Measurements from ENCODE around the gene CDKAL1. TPM values are rescaled to one million over a fixed set of nuclear protein-coding genes. Genes with fewer than 3 reads are reported as not detected.

The CDKAL1 gene
- total RNA-seq, 1 experiment from 2014 or later: 13.8 TPM

DNA sequence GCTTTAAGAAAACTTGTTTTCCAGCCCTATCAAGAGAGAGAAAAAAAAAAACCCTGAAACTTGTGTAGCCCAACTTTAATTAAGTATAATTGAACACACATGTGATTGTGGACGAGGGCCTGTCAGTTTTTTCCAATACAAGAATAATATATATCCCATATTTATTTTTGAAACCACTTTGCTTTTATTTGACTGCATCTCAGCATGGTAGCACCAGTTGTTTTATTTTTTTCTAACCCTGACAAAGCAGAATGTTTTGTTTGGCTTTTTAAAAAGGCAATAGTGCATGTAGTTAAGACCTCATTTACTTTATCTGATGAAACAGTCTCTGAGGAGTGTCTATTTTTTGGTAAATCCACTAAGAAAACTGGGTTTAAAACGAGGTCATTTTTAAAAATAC lies 257.7 kb downstream of the CDKAL1 start:
- ATAC-seq (no peak), DNase-seq (no peak)
- Histone ChIP-seq H3K27me3 (ENCODE audit: low read length) (no peaks in the 10 kb centered on the region), H3K9me2 (replicated peaks; ENCODE audit: low read length) (no peaks in the 10 kb centered on the region), H4K20me1 (ENCODE audit: low read length) (no peaks in the 10 kb centered on the region), H3K27ac (ENCODE audit: low read length) (no peak overlapping the region), H3K9me3 (ENCODE audit: low read length) (no peaks in the 10 kb centered on the region), H3K4me3 (ENCODE audit: low read length) (no peak overlapping the region), H3K4me2 (ENCODE audit: low read length) (no peak overlapping the region), H3K9ac (ENCODE audit: low read length) (no peak overlapping the region), H3K79me2 (ENCODE audit: low read length) (no peaks in the 10 kb centered on the region), H3F3A (ENCODE audit: low read length, unreplicated experiment) (no peaks in the 10 kb centered on the region), H2AFZ (ENCODE audit: low read length) (no peak overlapping the region), H3K36me3 (ENCODE audit: low read depth, low read length) (no peaks in the 10 kb centered on the region), H3K4me1 (ENCODE audit: insufficient read depth, low read length) (no peaks in the 10 kb centered on the region)
- intact Hi-C loops (cut with micrococcal nuclease): no loop called here
- TF ChIP-seq EZH2phosphoT487 (IDR thresholded peaks at IDR 0.05; ENCODE audit: borderline replicate concordance, low read length) (no peak), EZH2 (IDR thresholded peaks at IDR 0.05; ENCODE audit: low read length, unreplicated experiment) (no peak)
- TF ChIP-seq, protein P1, sequence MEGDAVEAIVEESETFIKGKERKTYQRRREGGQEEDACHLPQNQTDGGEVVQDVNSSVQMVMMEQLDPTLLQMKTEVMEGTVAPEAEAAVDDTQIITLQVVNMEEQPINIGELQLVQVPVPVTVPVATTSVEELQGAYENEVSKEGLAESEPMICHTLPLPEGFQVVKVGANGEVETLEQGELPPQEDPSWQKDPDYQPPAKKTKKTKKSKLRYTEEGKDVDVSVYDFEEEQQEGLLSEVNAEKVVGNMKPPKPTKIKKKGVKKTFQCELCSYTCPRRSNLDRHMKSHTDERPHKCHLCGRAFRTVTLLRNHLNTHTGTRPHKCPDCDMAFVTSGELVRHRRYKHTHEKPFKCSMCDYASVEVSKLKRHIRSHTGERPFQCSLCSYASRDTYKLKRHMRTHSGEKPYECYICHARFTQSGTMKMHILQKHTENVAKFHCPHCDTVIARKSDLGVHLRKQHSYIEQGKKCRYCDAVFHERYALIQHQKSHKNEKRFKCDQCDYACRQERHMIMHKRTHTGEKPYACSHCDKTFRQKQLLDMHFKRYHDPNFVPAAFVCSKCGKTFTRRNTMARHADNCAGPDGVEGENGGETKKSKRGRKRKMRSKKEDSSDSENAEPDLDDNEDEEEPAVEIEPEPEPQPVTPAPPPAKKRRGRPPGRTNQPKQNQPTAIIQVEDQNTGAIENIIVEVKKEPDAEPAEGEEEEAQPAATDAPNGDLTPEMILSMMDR (conservative IDR thresholded peaks at IDR 0.05; ENCODE audit: low read depth, low read length): no peak
- ChIA-PET POLR2A (ENCODE audit: unreplicated experiment) (no interaction called here), CTCF (no interaction called here)
- BruUV-seq (replicated peaks): no TSS peak

DNA sequence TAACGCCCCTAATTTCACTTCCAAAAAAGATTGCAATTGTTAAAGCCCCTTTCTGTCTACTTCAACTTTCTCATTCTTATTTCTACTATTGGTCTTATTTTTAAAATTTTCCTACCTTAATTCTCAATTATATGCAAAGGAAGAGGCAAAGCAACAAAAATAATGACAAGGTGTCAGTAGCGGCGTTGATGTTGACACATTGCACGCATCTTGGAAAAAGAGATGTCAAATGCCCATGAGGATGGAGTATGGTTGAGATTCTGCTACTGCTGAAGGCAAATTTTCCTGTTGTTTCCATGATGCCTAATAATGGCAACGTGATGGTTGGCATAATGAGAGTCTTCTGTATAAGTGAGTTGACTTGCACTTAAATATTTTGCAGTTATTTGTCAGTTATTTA lies 258.9 kb downstream of the CDKAL1 start:
- DNase-seq (no peak), ATAC-seq (no peak)
- TF ChIP-seq EZH2 (IDR thresholded peaks at IDR 0.05; ENCODE audit: low read length, unreplicated experiment) (no peak), EZH2phosphoT487 (IDR thresholded peaks at IDR 0.05; ENCODE audit: borderline replicate concordance, low read length) (no peak)
- TF ChIP-seq, protein P1 (conservative IDR thresholded peaks at IDR 0.05; ENCODE audit: low read depth, low read length): no peak
- Histone ChIP-seq H2AFZ (ENCODE audit: low read length) (no peak overlapping the region), H3K4me3 (ENCODE audit: low read length) (no peak overlapping the region), H3K27ac (ENCODE audit: low read length) (no peak overlapping the region), H3K9ac (ENCODE audit: low read length) (no peak overlapping the region), H3K4me2 (ENCODE audit: low read length) (no peak overlapping the region), H3K9me2 (replicated peaks; ENCODE audit: low read length) (no peaks in the 10 kb centered on the region), H3K27me3 (ENCODE audit: low read length) (no peaks in the 10 kb centered on the region), H4K20me1 (ENCODE audit: low read length) (no peaks in the 10 kb centered on the region), H3K4me1 (ENCODE audit: insufficient read depth, low read length) (no peaks in the 10 kb centered on the region), H3K9me3 (ENCODE audit: low read length) (no peaks in the 10 kb centered on the region), H3K36me3 (ENCODE audit: low read depth, low read length) (no peaks in the 10 kb centered on the region), H3F3A (ENCODE audit: low read length, unreplicated experiment) (no peaks in the 10 kb centered on the region), H3K79me2 (ENCODE audit: low read length) (no peaks in the 10 kb centered on the region)
- ChIA-PET POLR2A (ENCODE audit: unreplicated experiment) (no interaction called here), CTCF (no interaction called here)
- intact Hi-C loops (cut with micrococcal nuclease): no loop called here
- BruUV-seq (replicated peaks): no TSS peak

DNA sequence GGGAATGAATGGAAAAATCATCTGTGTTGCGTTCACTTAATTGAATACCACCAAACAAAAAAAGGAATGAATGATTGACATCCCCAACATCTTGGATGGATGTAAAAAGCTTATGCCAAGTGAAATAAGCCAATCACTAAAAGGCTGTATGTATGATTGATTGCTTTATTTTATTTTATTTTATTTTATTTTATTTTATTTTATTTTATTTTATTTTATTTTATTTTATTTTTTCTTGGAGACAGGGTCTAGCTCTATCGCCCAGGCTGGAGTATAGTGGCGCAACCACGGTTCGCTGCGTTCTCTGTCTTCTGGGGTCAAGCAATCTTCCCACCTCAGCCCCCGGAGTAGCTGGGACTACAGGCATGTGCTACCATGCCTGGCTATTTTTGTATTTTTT lies 263.3 kb downstream of the CDKAL1 start:
- no peak for DNase-seq
- Histone ChIP-seq H2AFZ (ENCODE audit: low read length) (no peak overlapping the region), H3K36me3 (ENCODE audit: low read depth, low read length) (no peaks in the 10 kb centered on the region), H3K27ac (ENCODE audit: low read length) (no peak overlapping the region), H3K9me3 (ENCODE audit: low read length) (no peaks in the 10 kb centered on the region), H3K4me3 (ENCODE audit: low read length) (no peak overlapping the region), H3F3A (ENCODE audit: low read length, unreplicated experiment) (no peaks in the 10 kb centered on the region), H3K4me2 (ENCODE audit: low read length) (no peak overlapping the region), H3K9me2 (replicated peaks; ENCODE audit: low read length) (no peaks in the 10 kb centered on the region), H3K79me2 (ENCODE audit: low read length) (no peaks in the 10 kb centered on the region), H3K4me1 (ENCODE audit: insufficient read depth, low read length) (no peaks in the 10 kb centered on the region), H4K20me1 (ENCODE audit: low read length) (no peaks in the 10 kb centered on the region), H3K27me3 (ENCODE audit: low read length) (no peaks in the 10 kb centered on the region), H3K9ac (ENCODE audit: low read length) (no peak overlapping the region)
- no peak for ATAC-seq
- no TSS peak for BruUV-seq (replicated peaks)
- TF ChIP-seq EZH2phosphoT487 (IDR thresholded peaks at IDR 0.05; ENCODE audit: borderline replicate concordance, low read length) (no peak), EZH2 (IDR thresholded peaks at IDR 0.05; ENCODE audit: low read length, unreplicated experiment) (no peak)
- TF ChIP-seq, protein P1 (conservative IDR thresholded peaks at IDR 0.05; ENCODE audit: low read depth, low read length): no peak
- CTCF ChIA-PET: no interaction called here
- intact Hi-C loops (cut with micrococcal nuclease): no loop called here
- POLR2A ChIA-PET (ENCODE audit: unreplicated experiment): no interaction called here
